ENCODE measurements around the gene UFM1. TPM values are rescaled to one million over a fixed set of nuclear protein-coding genes. Genes with fewer than 3 reads are reported as not detected.

Gene UFM1
- total and polyA plus RNA-seq, 2 of the 13 experiments (the other 11 are each of a cell fraction or from before 2014, with no cell fraction given), result 42.6 to 47.0 TPM

- intact Hi-C loops (cut with micrococcal nuclease; ENCODE audit: unreplicated experiment), result no loop called here
- Histone ChIP-seq H3K79me2 (ENCODE audit: insufficient read depth, low read length) (no peaks in the 10 kb centered on the region), H3K4me2 (ENCODE audit: low read depth, low read length) (no peak overlapping the region), H3K36me3 (replicated peaks in 1 of 2; ENCODE audit: control insufficient read depth in 1 of 2, insufficient read depth in 2 of 2, low read length in 2 of 2) (no peaks in the 10 kb centered on the region), H3K4me1 (ENCODE audit: insufficient read depth, low read length) (no peaks in the 10 kb centered on the region), H3K27ac (ENCODE audit: extremely low read length, insufficient read depth, low read length) (no peak overlapping the region), H4K20me1 (ENCODE audit: insufficient read depth, low read length) (no peaks in the 10 kb centered on the region), H3K27me3 (ENCODE audit: control insufficient read depth in 1 of 2, insufficient read depth in 2 of 2, low read length in 2 of 2) (no peaks in the 10 kb centered on the region), H3K4me3 (replicated peaks in 1 of 3; ENCODE audit: insufficient read depth in 1 of 3, low read depth in 2 of 3, low read length in 3 of 3) (no peak overlapping the region), H3K9me3 (ENCODE audit: low read length) (no peaks in the 10 kb centered on the region), H3K9ac (ENCODE audit: insufficient read depth, low read depth, low read length) (no peak overlapping the region), H2AFZ (ENCODE audit: low read length) (no peak overlapping the region)
- no TSS peak for BruUV-seq (replicated peaks)
- ChIA-PET POLR2A (no interaction called here), CTCF (ENCODE audit: low intra/inter-chr PET ratio, low total read pairs) (no interaction called here)
- no peak for TF ChIP-seq JDP2 (CRISPR knock-in tag; IDR thresholded peaks at IDR 0.05; ENCODE audit: borderline replicate concordance)
- no peak for TF ChIP-seq MXD1 (CRISPR knock-in tag; IDR thresholded peaks at IDR 0.05)
- TF ChIP-seq ZNF615 (CRISPR knock-in tag; IDR thresholded peaks at IDR 0.05; ENCODE audit: borderline replicate concordance), result no peak
- TF ChIP-seq ZNF138 (CRISPR knock-in tag; IDR thresholded peaks at IDR 0.05; ENCODE audit: low read depth), result no peak
- TF ChIP-seq ZSCAN31 (CRISPR knock-in tag; IDR thresholded peaks at IDR 0.05; ENCODE audit: low read depth), result no peak
- no peak for TF ChIP-seq SYNCRIP (IDR thresholded peaks at IDR 0.05; ENCODE audit: insufficient read depth, low read depth, low read length)
- no peak for TF ChIP-seq ARNT2 (CRISPR knock-in tag; IDR thresholded peaks at IDR 0.05; ENCODE audit: low read depth)
- TF ChIP-seq ZNF362 (CRISPR knock-in tag; IDR thresholded peaks at IDR 0.05; ENCODE audit: borderline replicate concordance), result no peak
- TF ChIP-seq ZC3H4 (CRISPR knock-in tag; IDR thresholded peaks at IDR 0.05; ENCODE audit: borderline replicate concordance), result no peak
- no peak for TF ChIP-seq PAX8 (CRISPR knock-in tag; IDR thresholded peaks at IDR 0.05; ENCODE audit: borderline replicate concordance)
- no peak for TF ChIP-seq HOXA3 (CRISPR knock-in tag; IDR thresholded peaks at IDR 0.05)
- no peak for TF ChIP-seq ATF5 (CRISPR knock-in tag; IDR thresholded peaks at IDR 0.05; ENCODE audit: low read depth)
- no peak for TF ChIP-seq HNRNPK (IDR thresholded peaks at IDR 0.05; ENCODE audit: low read depth, low read length, poor library complexity, severe bottlenecking)
- no peak for TF ChIP-seq ZNF414 (CRISPR knock-in tag; IDR thresholded peaks at IDR 0.05)
- no peak for TF ChIP-seq ZBTB25 (CRISPR knock-in tag; IDR thresholded peaks at IDR 0.05)
- no peak for TF ChIP-seq SAP130 (CRISPR knock-in tag; IDR thresholded peaks at IDR 0.05; ENCODE audit: low read depth)
- no peak for FAIRE-seq
- WGBS (ENCODE audit: low lambda C conversion rate), result 6% methylated on average over 4 of the region's 4 CpGs
- no peak for DNase-seq (ENCODE audit: low spot score)
- no peak for ATAC-seq
- in situ Hi-C loops (cut with HindIII; ENCODE audit: extremely low pct_ligation_motif_present, low pct_unique_long_range_greater_than_20kb), result no loop called here
These were observed 32.2 kb downstream of the UFM1 start for GRCh38 chr13:38381890-38382289.

Measured in HepG2 (cell line).